PC-9 (cell line): ENCODE data around the gene RFFL.

Experiments used
- EZH2 ChIP-seq: fragments of 200-600 bp; sonication (generic); IDR thresholded peaks from 2 replicates; pipeline ENCODE4 v1.8.0; 2017; ENCODE audit warnings: antibody characterized with exemption, low read depth
- TF ChIP-seq, protein P1 (sequence below): fragments of 200-600 bp; sonication (generic); conservative IDR thresholded peaks from 2 replicates; pipeline ENCODE4 v1.6.1; 2017; ENCODE audit warnings: mixed run types, antibody characterized with exemption, mild to moderate bottlenecking, moderate library complexity

DNA sequence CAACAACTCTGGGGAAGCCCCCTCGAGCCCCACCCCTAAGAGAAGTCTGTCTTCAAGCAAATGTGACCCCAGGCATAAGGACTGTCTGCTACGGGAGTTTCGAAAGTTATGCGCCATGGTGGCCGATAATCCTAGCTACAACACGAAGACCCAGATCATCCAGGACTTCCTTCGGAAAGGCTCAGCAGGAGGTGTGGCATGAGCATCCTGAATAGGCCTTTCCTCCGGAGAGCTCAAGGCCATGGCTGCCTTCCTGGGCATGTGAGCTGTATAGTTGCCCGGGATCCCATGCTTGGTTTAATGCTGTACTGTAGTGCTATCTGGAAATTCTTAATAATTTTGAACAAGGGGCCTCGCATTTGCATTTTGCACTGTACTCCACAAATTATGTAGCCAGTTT lies 74.0 kb downstream of the RFFL start:
- no peak for TF ChIP-seq EZH2
- TF ChIP-seq, protein P1, sequence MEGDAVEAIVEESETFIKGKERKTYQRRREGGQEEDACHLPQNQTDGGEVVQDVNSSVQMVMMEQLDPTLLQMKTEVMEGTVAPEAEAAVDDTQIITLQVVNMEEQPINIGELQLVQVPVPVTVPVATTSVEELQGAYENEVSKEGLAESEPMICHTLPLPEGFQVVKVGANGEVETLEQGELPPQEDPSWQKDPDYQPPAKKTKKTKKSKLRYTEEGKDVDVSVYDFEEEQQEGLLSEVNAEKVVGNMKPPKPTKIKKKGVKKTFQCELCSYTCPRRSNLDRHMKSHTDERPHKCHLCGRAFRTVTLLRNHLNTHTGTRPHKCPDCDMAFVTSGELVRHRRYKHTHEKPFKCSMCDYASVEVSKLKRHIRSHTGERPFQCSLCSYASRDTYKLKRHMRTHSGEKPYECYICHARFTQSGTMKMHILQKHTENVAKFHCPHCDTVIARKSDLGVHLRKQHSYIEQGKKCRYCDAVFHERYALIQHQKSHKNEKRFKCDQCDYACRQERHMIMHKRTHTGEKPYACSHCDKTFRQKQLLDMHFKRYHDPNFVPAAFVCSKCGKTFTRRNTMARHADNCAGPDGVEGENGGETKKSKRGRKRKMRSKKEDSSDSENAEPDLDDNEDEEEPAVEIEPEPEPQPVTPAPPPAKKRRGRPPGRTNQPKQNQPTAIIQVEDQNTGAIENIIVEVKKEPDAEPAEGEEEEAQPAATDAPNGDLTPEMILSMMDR = no peak
